ENCODE data around the gene LYRM4.

Gene LYRM4

GRCh38 chr6:5108068-5108467 is 152.7 kb downstream of the LYRM4 start:
- DNase-seq (ENCODE audit: low read depth in 1 of 2, low spot score in 1 of 2), result no peak
- Histone ChIP-seq H3K27me3 (ENCODE audit: insufficient read depth, poor library complexity, severe bottlenecking) (no peaks in the 10 kb centered on the region), H3K4me3 (replicated peaks; ENCODE audit: insufficient read depth, low read length) (no peak overlapping the region), H3K27ac (replicated peaks) (no peak overlapping the region)
- no peak for TF ChIP-seq POLR2AphosphoS5 (IDR thresholded peaks at IDR 0.05; ENCODE audit: low read depth)
- TF ChIP-seq, protein P1, sequence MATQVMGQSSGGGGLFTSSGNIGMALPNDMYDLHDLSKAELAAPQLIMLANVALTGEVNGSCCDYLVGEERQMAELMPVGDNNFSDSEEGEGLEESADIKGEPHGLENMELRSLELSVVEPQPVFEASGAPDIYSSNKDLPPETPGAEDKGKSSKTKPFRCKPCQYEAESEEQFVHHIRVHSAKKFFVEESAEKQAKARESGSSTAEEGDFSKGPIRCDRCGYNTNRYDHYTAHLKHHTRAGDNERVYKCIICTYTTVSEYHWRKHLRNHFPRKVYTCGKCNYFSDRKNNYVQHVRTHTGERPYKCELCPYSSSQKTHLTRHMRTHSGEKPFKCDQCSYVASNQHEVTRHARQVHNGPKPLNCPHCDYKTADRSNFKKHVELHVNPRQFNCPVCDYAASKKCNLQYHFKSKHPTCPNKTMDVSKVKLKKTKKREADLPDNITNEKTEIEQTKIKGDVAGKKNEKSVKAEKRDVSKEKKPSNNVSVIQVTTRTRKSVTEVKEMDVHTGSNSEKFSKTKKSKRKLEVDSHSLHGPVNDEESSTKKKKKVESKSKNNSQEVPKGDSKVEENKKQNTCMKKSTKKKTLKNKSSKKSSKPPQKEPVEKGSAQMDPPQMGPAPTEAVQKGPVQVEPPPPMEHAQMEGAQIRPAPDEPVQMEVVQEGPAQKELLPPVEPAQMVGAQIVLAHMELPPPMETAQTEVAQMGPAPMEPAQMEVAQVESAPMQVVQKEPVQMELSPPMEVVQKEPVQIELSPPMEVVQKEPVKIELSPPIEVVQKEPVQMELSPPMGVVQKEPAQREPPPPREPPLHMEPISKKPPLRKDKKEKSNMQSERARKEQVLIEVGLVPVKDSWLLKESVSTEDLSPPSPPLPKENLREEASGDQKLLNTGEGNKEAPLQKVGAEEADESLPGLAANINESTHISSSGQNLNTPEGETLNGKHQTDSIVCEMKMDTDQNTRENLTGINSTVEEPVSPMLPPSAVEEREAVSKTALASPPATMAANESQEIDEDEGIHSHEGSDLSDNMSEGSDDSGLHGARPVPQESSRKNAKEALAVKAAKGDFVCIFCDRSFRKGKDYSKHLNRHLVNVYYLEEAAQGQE (IDR thresholded peaks at IDR 0.05; ENCODE audit: insufficient replicate concordance, low read depth), result no peak
- no peak for TF ChIP-seq CTCF (IDR thresholded peaks at IDR 0.05; ENCODE audit: insufficient read depth, low read length)
- TF ChIP-seq GABPA (IDR thresholded peaks at IDR 0.05; ENCODE audit: low read depth), result no peak
- TF ChIP-seq SPI1 (IDR thresholded peaks at IDR 0.05; ENCODE audit: borderline replicate concordance, low read depth), result no peak

GRCh38 chr6:5107341-5107740 is 153.4 kb downstream of the LYRM4 start:
- H3K27me3 ChIP-seq (ENCODE audit: insufficient read depth, poor library complexity, severe bottlenecking), result no peaks in the 10 kb centered on the region
- no peak for DNase-seq (ENCODE audit: low read depth in 1 of 2, low spot score in 1 of 2)
- no peak overlapping the region for H3K4me3 ChIP-seq (replicated peaks; ENCODE audit: insufficient read depth, low read length)
- TF ChIP-seq GABPA (IDR thresholded peaks at IDR 0.05; ENCODE audit: low read depth) (no peak), SPI1 (IDR thresholded peaks at IDR 0.05; ENCODE audit: borderline replicate concordance, low read depth) (no peak), CTCF (IDR thresholded peaks at IDR 0.05; ENCODE audit: insufficient read depth, low read length) (no peak), POLR2AphosphoS5 (IDR thresholded peaks at IDR 0.05; ENCODE audit: low read depth) (no peak)
- TF ChIP-seq, protein P1 (IDR thresholded peaks at IDR 0.05; ENCODE audit: insufficient replicate concordance, low read depth), result no peak
- H3K27ac ChIP-seq (replicated peaks), result no peak overlapping the region

- no peak for DNase-seq (ENCODE audit: low read depth in 1 of 2, low spot score in 1 of 2)
- H3K27me3 ChIP-seq (ENCODE audit: insufficient read depth, poor library complexity, severe bottlenecking), result no peaks in the 10 kb centered on the region
- H3K4me3 ChIP-seq (replicated peaks; ENCODE audit: insufficient read depth, low read length), result no peak overlapping the region
- TF ChIP-seq GABPA (IDR thresholded peaks at IDR 0.05; ENCODE audit: low read depth) (no peak), POLR2AphosphoS5 (IDR thresholded peaks at IDR 0.05; ENCODE audit: low read depth) (no peak), CTCF (IDR thresholded peaks at IDR 0.05; ENCODE audit: insufficient read depth, low read length) (no peak), SPI1 (IDR thresholded peaks at IDR 0.05; ENCODE audit: borderline replicate concordance, low read depth) (no peak)
- TF ChIP-seq, protein P1 (IDR thresholded peaks at IDR 0.05; ENCODE audit: insufficient replicate concordance, low read depth), result no peak
- no peak overlapping the region for H3K27ac ChIP-seq (replicated peaks)
Measured at GRCh38 chr6:5105146-5105545, 155.6 kb downstream of the LYRM4 start.
